Measurements from ENCODE around the gene ABCC11.

The ABCC11 gene

GRCh38 chr16:48234630-48235029 lies 12.7 kb downstream of the ABCC11 start:
- DNase-seq (ENCODE audit: insufficient read length, low spot score) (no peak), FAIRE-seq (no peak)
- no peak for TF ChIP-seq POLR2AphosphoS5 (IDR thresholded peaks at IDR 0.05; ENCODE audit: low read depth, low read length)
- TF ChIP-seq TAF1 (IDR thresholded peaks at IDR 0.05; ENCODE audit: low read depth, low read length), result no peak
- TF ChIP-seq POLR2A (IDR thresholded peaks at IDR 0.05; ENCODE audit: low read depth, low read length), result no peak
- no peak for TF ChIP-seq PAX5 (IDR thresholded peaks at IDR 0.05; ENCODE audit: insufficient read depth, low read length, severe bottlenecking)
- no peak for TF ChIP-seq SPI1 (IDR thresholded peaks at IDR 0.05; ENCODE audit: low read depth, low read length)
- no peak for TF ChIP-seq POU2F2 (IDR thresholded peaks at IDR 0.05; ENCODE audit: low read depth, low read length)

- DNase-seq (ENCODE audit: insufficient read length, low spot score) (no peak), FAIRE-seq (peak; percentile 28)
Measured at GRCh38 chr16:48232493-48233040, 14.8 kb downstream of the ABCC11 start.

GRCh38 chr16:48231727-48232492 lies 15.4 kb downstream of the ABCC11 start:
- no peak for TF ChIP-seq PAX5 (IDR thresholded peaks at IDR 0.05; ENCODE audit: insufficient read depth, low read length, severe bottlenecking)
- TF ChIP-seq POU2F2 (IDR thresholded peaks at IDR 0.05; ENCODE audit: low read depth, low read length), result no peak
- TF ChIP-seq TAF1 (IDR thresholded peaks at IDR 0.05; ENCODE audit: low read depth, low read length), result no peak
- no peak for TF ChIP-seq POLR2A (IDR thresholded peaks at IDR 0.05; ENCODE audit: low read depth, low read length)
- TF ChIP-seq SPI1 (IDR thresholded peaks at IDR 0.05; ENCODE audit: low read depth, low read length), result no peak
- TF ChIP-seq POLR2AphosphoS5 (IDR thresholded peaks at IDR 0.05; ENCODE audit: low read depth, low read length), result no peak
- DNase-seq (ENCODE audit: insufficient read length, low spot score), result peak; percentile 35
- FAIRE-seq, result peak; percentile 76

More at GRCh38 chr16:48232493-48233040, 14.8 kb downstream of the ABCC11 start:
- no peak for TF ChIP-seq POLR2A (IDR thresholded peaks at IDR 0.05; ENCODE audit: low read depth, low read length)
- no peak for TF ChIP-seq POLR2AphosphoS5 (IDR thresholded peaks at IDR 0.05; ENCODE audit: low read depth, low read length)
- TF ChIP-seq TAF1 (IDR thresholded peaks at IDR 0.05; ENCODE audit: low read depth, low read length), result no peak
- no peak for TF ChIP-seq SPI1 (IDR thresholded peaks at IDR 0.05; ENCODE audit: low read depth, low read length)
- TF ChIP-seq PAX5 (IDR thresholded peaks at IDR 0.05; ENCODE audit: insufficient read depth, low read length, severe bottlenecking), result no peak
- TF ChIP-seq POU2F2 (IDR thresholded peaks at IDR 0.05; ENCODE audit: low read depth, low read length), result no peak

- no peak for DNase-seq (ENCODE audit: insufficient read length, low spot score)
- TF ChIP-seq SPI1 (IDR thresholded peaks at IDR 0.05; ENCODE audit: low read depth, low read length), result no peak
- no peak for TF ChIP-seq PAX5 (IDR thresholded peaks at IDR 0.05; ENCODE audit: insufficient read depth, low read length, severe bottlenecking)
- TF ChIP-seq POU2F2 (IDR thresholded peaks at IDR 0.05; ENCODE audit: low read depth, low read length), result no peak
- no peak for TF ChIP-seq POLR2AphosphoS5 (IDR thresholded peaks at IDR 0.05; ENCODE audit: low read depth, low read length)
- no peak for TF ChIP-seq TAF1 (IDR thresholded peaks at IDR 0.05; ENCODE audit: low read depth, low read length)
- no peak for TF ChIP-seq POLR2A (IDR thresholded peaks at IDR 0.05; ENCODE audit: low read depth, low read length)
- FAIRE-seq, result no peak
Measured at GRCh38 chr16:48225456-48225855, 21.9 kb downstream of the ABCC11 start.

GRCh38 chr16:48223490-48223889 lies 23.8 kb downstream of the ABCC11 start:
- FAIRE-seq (no peak), DNase-seq (ENCODE audit: insufficient read length, low spot score) (no peak)
- TF ChIP-seq POLR2AphosphoS5 (IDR thresholded peaks at IDR 0.05; ENCODE audit: low read depth, low read length), result no peak
- no peak for TF ChIP-seq SPI1 (IDR thresholded peaks at IDR 0.05; ENCODE audit: low read depth, low read length)
- no peak for TF ChIP-seq TAF1 (IDR thresholded peaks at IDR 0.05; ENCODE audit: low read depth, low read length)
- no peak for TF ChIP-seq POLR2A (IDR thresholded peaks at IDR 0.05; ENCODE audit: low read depth, low read length)
- TF ChIP-seq POU2F2 (IDR thresholded peaks at IDR 0.05; ENCODE audit: low read depth, low read length), result no peak
- no peak for TF ChIP-seq PAX5 (IDR thresholded peaks at IDR 0.05; ENCODE audit: insufficient read depth, low read length, severe bottlenecking)

GRCh38 chr16:48220891-48221290 lies 26.4 kb downstream of the ABCC11 start:
- FAIRE-seq, result no peak
- DNase-seq (ENCODE audit: insufficient read length, low spot score), result no peak
- TF ChIP-seq POU2F2 (IDR thresholded peaks at IDR 0.05; ENCODE audit: low read depth, low read length) (no peak), POLR2AphosphoS5 (IDR thresholded peaks at IDR 0.05; ENCODE audit: low read depth, low read length) (no peak), POLR2A (IDR thresholded peaks at IDR 0.05; ENCODE audit: low read depth, low read length) (no peak), SPI1 (IDR thresholded peaks at IDR 0.05; ENCODE audit: low read depth, low read length) (no peak), TAF1 (IDR thresholded peaks at IDR 0.05; ENCODE audit: low read depth, low read length) (no peak), PAX5 (IDR thresholded peaks at IDR 0.05; ENCODE audit: insufficient read depth, low read length, severe bottlenecking) (no peak)

GRCh38 chr16:48218473-48218872 lies 28.9 kb downstream of the ABCC11 start:
- FAIRE-seq (no peak), DNase-seq (ENCODE audit: insufficient read length, low spot score) (no peak)

GRCh38 chr16:48217708-48218107 lies 29.6 kb downstream of the ABCC11 start:
- FAIRE-seq (no peak), DNase-seq (ENCODE audit: insufficient read length, low spot score) (no peak)
- TF ChIP-seq PAX5 (IDR thresholded peaks at IDR 0.05; ENCODE audit: insufficient read depth, low read length, severe bottlenecking), result no peak
- no peak for TF ChIP-seq SPI1 (IDR thresholded peaks at IDR 0.05; ENCODE audit: low read depth, low read length)
- TF ChIP-seq POLR2AphosphoS5 (IDR thresholded peaks at IDR 0.05; ENCODE audit: low read depth, low read length), result no peak
- TF ChIP-seq POU2F2 (IDR thresholded peaks at IDR 0.05; ENCODE audit: low read depth, low read length), result no peak

More at GRCh38 chr16:48218473-48218872, 28.9 kb downstream of the ABCC11 start:
- no peak for TF ChIP-seq SPI1 (IDR thresholded peaks at IDR 0.05; ENCODE audit: low read depth, low read length)
- no peak for TF ChIP-seq PAX5 (IDR thresholded peaks at IDR 0.05; ENCODE audit: insufficient read depth, low read length, severe bottlenecking)
- no peak for TF ChIP-seq TAF1 (IDR thresholded peaks at IDR 0.05; ENCODE audit: low read depth, low read length)
- no peak for TF ChIP-seq POLR2A (IDR thresholded peaks at IDR 0.05; ENCODE audit: low read depth, low read length)
- no peak for TF ChIP-seq POLR2AphosphoS5 (IDR thresholded peaks at IDR 0.05; ENCODE audit: low read depth, low read length)
- TF ChIP-seq POU2F2 (IDR thresholded peaks at IDR 0.05; ENCODE audit: low read depth, low read length), result no peak

- DNase-seq (ENCODE audit: insufficient read length, low spot score) (no peak), FAIRE-seq (no peak)
- TF ChIP-seq SPI1 (IDR thresholded peaks at IDR 0.05; ENCODE audit: low read depth, low read length) (no peak), POU2F2 (IDR thresholded peaks at IDR 0.05; ENCODE audit: low read depth, low read length) (no peak), POLR2AphosphoS5 (IDR thresholded peaks at IDR 0.05; ENCODE audit: low read depth, low read length) (no peak), PAX5 (IDR thresholded peaks at IDR 0.05; ENCODE audit: insufficient read depth, low read length, severe bottlenecking) (no peak), TAF1 (IDR thresholded peaks at IDR 0.05; ENCODE audit: low read depth, low read length) (no peak), POLR2A (IDR thresholded peaks at IDR 0.05; ENCODE audit: low read depth, low read length) (no peak)
Measured at GRCh38 chr16:48215738-48216137, 31.6 kb downstream of the ABCC11 start.
